ENCODE measurements around the gene CTNNA3. TPM values are rescaled to one million over a fixed set of nuclear protein-coding genes. Genes with fewer than 3 reads are reported as not detected.
A peak's percentile ranks its signal among the peaks of the same experiment; 100 is the strongest.

The CTNNA3 gene
- total and polyA plus RNA-seq, 12 donors, result 0.03 to 14.4 (median 0.47) TPM; not detected in 1

- Histone ChIP-seq H3K4me3 (no peak overlapping the region), H3K9me3 (replicated peaks in 1 of 3) (no peaks in the 10 kb centered on the region), H3K27ac (no peak overlapping the region), H3K27me3 (no peaks in the 10 kb centered on the region), H3K36me3 (replicated peaks in 1 of 2) (no peaks in the 10 kb centered on the region), H3K4me1 (replicated peaks in 1 of 2) (no peaks in the 10 kb centered on the region)
- TF ChIP-seq POLR2A (IDR thresholded peaks at IDR 0.05), result no peak
- no peak for TF ChIP-seq CTCF (IDR thresholded peaks at IDR 0.05)
- intact Hi-C loops (cut with DNase I), result no loop called here
- no peak for DNase-seq
- WGBS, 4 donors, result 88 to 100% (median 95%) methylated on average over 2 of the region's 2 CpGs
Observed at GRCh38 chr10:67296926-67297325, 399.1 kb downstream of the CTNNA3 start.

- H3K27ac ChIP-seq, result no peak overlapping the region
- DNase-seq, result peak in 6 of 7 donors; percentile 6 to 53 (median 24)
- no peaks in the 10 kb centered on the region for H3K27me3 ChIP-seq
- no peaks in the 10 kb centered on the region for H3K4me1 ChIP-seq (replicated peaks in 1 of 2)
- H3K4me3 ChIP-seq, result no peak overlapping the region
- H3K36me3 ChIP-seq (replicated peaks in 1 of 2), result no peaks in the 10 kb centered on the region
- intact Hi-C loops (cut with DNase I), result no loop called here
- WGBS, 4 donors, result 70 to 75% (median 74%) methylated on average over 3 of the region's 3 CpGs
- no peaks in the 10 kb centered on the region for H3K9me3 ChIP-seq (replicated peaks in 1 of 3)
- TF ChIP-seq CTCF (IDR thresholded peaks at IDR 0.05) (no peak), POLR2A (IDR thresholded peaks at IDR 0.05) (no peak)
Observed at GRCh38 chr10:67288688-67289410, 407.1 kb downstream of the CTNNA3 start.

GRCh38 chr10:67284589-67284988, 411.4 kb downstream of the CTNNA3 start:
- intact Hi-C loops (cut with DNase I), result no loop called here
- H3K27me3 ChIP-seq, result no peaks in the 10 kb centered on the region
- no peak overlapping the region for H3K4me3 ChIP-seq
- WGBS, 4 donors, result 47 to 67% (median 57%) methylated on average over 1 of the region's 1 CpG
- TF ChIP-seq CTCF (IDR thresholded peaks at IDR 0.05) (no peak), POLR2A (IDR thresholded peaks at IDR 0.05) (no peak)
- H3K4me1 ChIP-seq (replicated peaks in 1 of 2), result no peaks in the 10 kb centered on the region
- no peak overlapping the region for H3K27ac ChIP-seq
- H3K9me3 ChIP-seq (replicated peaks in 1 of 3), result no peaks in the 10 kb centered on the region
- no peak for DNase-seq
- H3K36me3 ChIP-seq (replicated peaks in 1 of 2), result no peaks in the 10 kb centered on the region

GRCh38 chr10:67282871-67283270, 413.1 kb downstream of the CTNNA3 start:
- Histone ChIP-seq H3K27ac (no peak overlapping the region), H3K27me3 (no peaks in the 10 kb centered on the region), H3K4me1 (replicated peaks in 1 of 2) (no peaks in the 10 kb centered on the region), H3K4me3 (no peak overlapping the region), H3K36me3 (replicated peaks in 1 of 2) (no peaks in the 10 kb centered on the region), H3K9me3 (replicated peaks in 1 of 3) (no peaks in the 10 kb centered on the region)
- TF ChIP-seq POLR2A (IDR thresholded peaks at IDR 0.05) (no peak), CTCF (IDR thresholded peaks at IDR 0.05) (no peak)
- DNase-seq, result no peak
- intact Hi-C loops (cut with DNase I), result no loop called here
